Skeletal muscle tissue (tissue), 4 donors: ENCODE results near the gene ITPKB. TPM values are rescaled to one million over a fixed set of nuclear protein-coding genes. Genes with fewer than 3 reads are reported as not detected.

Experiments
- H3K27ac ChIP-seq: one replicate; pipeline ENCODE4 v1.7.0; 2013; ENCODE audit warnings: mild to moderate bottlenecking, low read depth, low read length, inconsistent platforms
- H3K27me3 ChIP-seq, 3 donors: one replicate each; pipeline ENCODE4 v1.7.0; 2013; ENCODE audit warnings: low read length in 3 of 3; ENCODE audit not compliant: control insufficient read depth in 3 of 3, insufficient read depth in 3 of 3
- H3K36me3 ChIP-seq, 3 donors: one replicate each; pipeline ENCODE4 v1.7.0; 2013; ENCODE audit warnings: low read length in 3 of 3; ENCODE audit not compliant: control insufficient read depth in 3 of 3, insufficient read depth in 3 of 3
- H3K4me1 ChIP-seq, 3 donors: one replicate each; pipeline ENCODE4 v1.7.0; 2013; ENCODE audit warnings: low read length in 3 of 3, mild to moderate bottlenecking in 3 of 3; ENCODE audit not compliant: control insufficient read depth in 3 of 3, insufficient read depth in 3 of 3
- H3K4me3 ChIP-seq, 3 donors: one replicate each; pipeline ENCODE4 v1.7.0; 2013; ENCODE audit warnings: low read length in 3 of 3
- H3K9ac ChIP-seq, 3 donors: one replicate each; pipeline ENCODE4 v1.7.0; 2013; ENCODE audit warnings: low read length in 3 of 3, mild to moderate bottlenecking in 3 of 3, moderate library complexity in 2 of 3, low read depth in 1 of 3
- H3K9me3 ChIP-seq, 3 donors: one replicate each; pipeline ENCODE4 v1.7.0; 2013; ENCODE audit warnings: low read length in 3 of 3; ENCODE audit not compliant: control insufficient read depth in 3 of 3
- total RNA-seq: library from RNA; depleted of rRNA; stranded (reverse); fragments of >200 nt; gene quantifications from one replicate; pipeline ENCODE4 v1.2.3, GENCODE V29; 2014
- donor health status: Osteomylitis.

ITPKB gene
- total RNA-seq, 1 donor from 2014 or later, result 18.8 TPM

- Histone ChIP-seq H3K36me3 (peaks cover 2 to 19% (median 14%) of the 10 kb centered on the region in 3 donors), H3K4me1 (peaks cover 26 to 45% (median 43%) of the 10 kb centered on the region in 3 donors), H3K9ac (peak overlapping the region in 2 of 3 donors; percentile 42 to 58), H3K27ac (no peak overlapping the region), H3K27me3 (no peaks in the 10 kb centered on the region), H3K4me3 (peak overlapping the region; percentile 26 to 49 (median 41)), H3K9me3 (no peaks in the 10 kb centered on the region)
Observed at GRCh38 chr1:226732856-226733291, 6.2 kb downstream of the ITPKB start.

DNA sequence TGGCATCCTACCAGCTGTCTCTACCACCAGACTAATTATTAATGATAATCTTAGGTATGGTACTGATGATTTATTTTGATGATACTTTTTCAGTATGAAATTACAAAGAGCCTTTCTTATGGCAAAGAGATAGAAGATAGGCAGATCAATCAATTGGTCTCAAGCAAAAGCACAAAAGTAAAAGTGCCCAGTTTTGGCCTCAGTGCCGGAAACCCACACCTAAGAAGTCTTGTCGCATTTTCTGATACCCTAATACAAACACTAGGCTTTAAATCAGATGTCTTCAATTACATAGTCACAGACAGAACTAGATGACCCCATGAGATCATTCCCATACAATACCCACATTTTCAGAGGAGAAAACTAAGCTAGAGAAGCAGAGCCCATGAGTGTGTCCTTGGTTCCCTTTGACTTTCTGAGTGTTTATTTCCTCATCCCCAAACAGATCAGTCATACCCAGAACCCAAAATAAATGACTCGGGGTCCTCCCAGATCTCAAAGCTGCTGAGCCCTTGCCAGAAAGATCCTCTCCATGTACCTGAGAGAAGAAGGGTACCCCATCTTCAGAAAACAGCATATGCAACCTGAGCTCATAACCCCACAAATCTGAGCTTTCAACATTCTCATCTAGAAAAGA lies 7.7 kb downstream of the ITPKB start:
- Histone ChIP-seq H3K27me3 (no peaks in the 10 kb centered on the region), H3K4me1 (peaks cover 24 to 45% (median 38%) of the 10 kb centered on the region in 3 donors), H3K36me3 (peaks cover 0 to 21% (median 14%) of the 10 kb centered on the region in 3 donors), H3K9ac (peak overlapping the region in 1 of 3 donors; percentile 28), H3K9me3 (no peaks in the 10 kb centered on the region), H3K4me3 (peak overlapping the region in 1 of 3 donors; percentile 39), H3K27ac (no peak overlapping the region)

DNA sequence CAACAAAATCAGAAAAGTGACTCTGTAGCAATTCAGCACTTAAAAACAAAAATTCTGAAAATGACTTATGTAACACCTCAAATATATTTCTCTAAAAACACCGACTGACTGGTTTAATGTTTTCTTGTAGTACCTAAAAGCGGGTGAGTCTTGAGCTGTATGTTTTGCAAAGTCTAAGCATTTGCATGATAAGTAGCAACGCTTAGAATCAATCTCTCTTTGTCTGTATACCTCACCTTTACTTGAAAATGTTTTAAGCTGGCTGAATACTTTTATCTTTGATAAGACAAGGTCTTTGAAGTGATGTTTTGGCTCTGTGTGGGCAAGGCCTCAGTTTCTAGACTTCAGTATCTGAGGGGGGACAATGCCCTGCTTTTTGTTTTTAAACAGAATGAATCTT lies 8.2 kb downstream of the ITPKB start:
- Histone ChIP-seq H3K27ac (no peak overlapping the region), H3K4me1 (peaks cover 19 to 40% (median 33%) of the 10 kb centered on the region in 3 donors)

GRCh38 chr1:226730071-226730470 lies 9.0 kb downstream of the ITPKB start:
- H3K9me3 ChIP-seq, result no peaks in the 10 kb centered on the region
- no peak overlapping the region for H3K27ac ChIP-seq
- no peak overlapping the region for H3K9ac ChIP-seq
- peaks cover 0 to 21% (median 9%) of the 10 kb centered on the region in 3 donors for H3K36me3 ChIP-seq
- peaks cover 17 to 39% (median 27%) of the 10 kb centered on the region in 3 donors for H3K4me1 ChIP-seq
- no peaks in the 10 kb centered on the region for H3K27me3 ChIP-seq
- H3K4me3 ChIP-seq, result no peak overlapping the region

More for the DNA sequence above, 8.2 kb downstream of the ITPKB start:
- Histone ChIP-seq H3K9me3 (no peaks in the 10 kb centered on the region), H3K36me3 (peaks cover 0 to 22% (median 14%) of the 10 kb centered on the region in 3 donors), H3K27me3 (no peaks in the 10 kb centered on the region), H3K4me3 (no peak overlapping the region), H3K9ac (no peak overlapping the region)

DNA sequence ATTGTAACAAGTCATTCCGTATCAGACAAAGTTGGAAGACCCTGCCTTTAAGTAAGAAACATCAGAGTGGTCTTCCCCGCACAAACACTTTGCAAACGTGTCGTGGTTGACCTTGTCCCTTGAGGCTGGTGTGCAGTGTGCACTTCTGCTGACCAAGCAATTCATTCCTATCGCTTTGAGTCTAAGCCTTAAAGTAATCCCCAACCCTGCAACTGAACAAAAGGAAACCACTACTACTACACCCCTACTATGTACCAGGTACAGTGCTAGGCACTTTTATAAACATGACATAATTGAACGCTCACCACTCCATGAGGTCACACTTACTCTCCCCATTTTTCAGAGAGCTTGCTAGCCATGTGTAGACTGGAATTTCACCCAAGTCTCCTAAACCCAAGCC lies 10.6 kb downstream of the ITPKB start:
- peaks cover 25 to 38% (median 27%) of the 10 kb centered on the region in 3 donors for H3K4me1 ChIP-seq
- no peaks in the 10 kb centered on the region for H3K27me3 ChIP-seq
- H3K36me3 ChIP-seq, result peaks cover 0 to 13% (median 9%) of the 10 kb centered on the region in 3 donors
- no peaks in the 10 kb centered on the region for H3K9me3 ChIP-seq
- no peak overlapping the region for H3K27ac ChIP-seq
- no peak overlapping the region for H3K9ac ChIP-seq
- no peak overlapping the region for H3K4me3 ChIP-seq

- H3K4me1 ChIP-seq, result peaks cover 26 to 38% (median 33%) of the 10 kb centered on the region in 3 donors
- no peaks in the 10 kb centered on the region for H3K27me3 ChIP-seq
- H3K9me3 ChIP-seq, result no peaks in the 10 kb centered on the region
- no peak overlapping the region for H3K27ac ChIP-seq
- no peak overlapping the region for H3K4me3 ChIP-seq
- peaks cover 0 to 15% (median 6%) of the 10 kb centered on the region in 3 donors for H3K36me3 ChIP-seq
- no peak overlapping the region for H3K9ac ChIP-seq
Observed at GRCh38 chr1:226725897-226726267, 13.2 kb downstream of the ITPKB start.

DNA sequence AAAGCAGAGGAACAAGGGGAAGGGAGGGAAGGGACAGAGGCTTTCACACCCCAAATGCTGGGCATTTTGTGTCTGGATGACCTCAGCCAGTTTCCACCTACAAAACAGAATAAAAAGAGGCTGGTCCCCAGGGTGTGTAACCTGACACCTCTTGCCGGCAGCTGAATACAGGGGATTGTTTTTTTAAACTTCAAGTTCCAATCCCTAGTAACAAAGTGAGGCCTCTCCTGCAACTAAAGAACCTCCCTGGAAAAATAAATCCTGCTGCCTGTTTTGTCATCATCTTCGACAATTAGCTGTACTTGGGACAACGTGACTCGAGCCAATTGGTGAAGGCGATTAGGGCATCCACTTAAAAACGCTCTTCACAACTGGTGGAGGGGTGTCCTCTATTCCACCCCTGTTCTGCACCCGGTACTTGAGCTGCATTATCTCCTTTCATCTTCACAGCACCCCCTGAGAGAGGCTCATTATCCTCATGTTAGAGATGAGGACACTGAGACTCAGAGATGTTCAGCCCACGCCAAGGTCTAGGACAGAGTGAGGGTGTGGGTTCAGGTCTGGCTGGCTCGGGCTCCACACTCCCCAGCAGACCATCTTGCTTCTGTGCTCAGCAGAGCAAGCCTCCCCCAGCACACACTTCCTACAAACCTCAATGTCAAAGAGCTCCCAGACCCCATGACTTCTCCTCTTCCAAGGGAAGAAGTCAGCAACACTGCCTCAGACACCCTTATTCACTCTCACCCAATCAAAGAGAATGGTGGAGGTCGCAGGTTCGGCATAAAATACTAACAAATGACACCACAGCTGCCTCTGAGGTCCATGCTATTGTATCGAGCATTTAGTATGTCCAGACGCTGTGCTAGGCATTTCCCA lies 15.2 kb downstream of the ITPKB start:
- Histone ChIP-seq H3K4me3 (no peak overlapping the region), H3K27me3 (no peaks in the 10 kb centered on the region), H3K27ac (no peak overlapping the region), H3K36me3 (peaks cover 0 to 18% (median 9%) of the 10 kb centered on the region in 3 donors), H3K9ac (peak overlapping the region in 1 of 3 donors; percentile 40), H3K9me3 (no peaks in the 10 kb centered on the region), H3K4me1 (peaks cover 26 to 35% (median 35%) of the 10 kb centered on the region in 3 donors)

DNA sequence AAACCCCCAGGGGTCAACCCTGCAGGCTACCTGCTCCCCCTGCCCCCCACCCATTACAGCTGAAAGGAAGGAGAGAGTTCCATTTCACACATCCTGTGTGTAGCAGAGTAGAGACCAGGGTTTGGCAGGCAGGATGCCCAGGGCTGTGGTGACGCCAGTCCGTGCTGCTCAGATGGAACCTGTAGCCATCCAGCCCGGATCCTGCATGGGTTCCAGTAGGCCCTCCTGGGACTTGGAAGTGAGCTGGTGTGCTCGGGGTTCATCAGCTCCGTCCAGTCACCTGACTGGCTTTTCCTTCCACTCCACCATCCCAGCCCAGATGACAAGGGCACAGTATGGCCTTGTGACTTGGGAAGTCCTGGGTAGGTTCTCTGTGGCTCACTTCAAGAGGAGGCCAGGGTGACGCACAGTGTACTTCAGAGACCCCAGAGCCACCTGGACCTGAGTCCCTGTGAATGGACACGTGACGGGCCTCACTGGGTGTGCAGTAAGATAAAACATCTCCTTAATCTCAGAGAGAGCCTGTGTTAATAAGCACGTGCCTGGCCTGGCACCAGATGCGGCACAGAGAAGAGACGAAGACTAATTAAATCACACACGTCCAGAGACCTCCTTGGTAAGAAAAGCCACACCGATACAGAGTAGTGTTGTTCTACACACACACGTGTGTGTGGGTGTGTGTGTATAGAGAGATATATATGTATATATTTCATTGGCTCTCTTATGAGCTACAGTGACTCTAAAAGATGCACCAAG lies 16.0 kb downstream of the ITPKB start:
- Histone ChIP-seq H3K9ac (peak overlapping the region in 1 of 3 donors; percentile 50), H3K9me3 (no peaks in the 10 kb centered on the region), H3K27ac (no peak overlapping the region), H3K4me3 (no peak overlapping the region), H3K4me1 (peaks cover 26 to 35% (median 35%) of the 10 kb centered on the region in 3 donors), H3K27me3 (no peaks in the 10 kb centered on the region), H3K36me3 (peaks cover 0 to 16% (median 9%) of the 10 kb centered on the region in 3 donors)

GRCh38 chr1:226722240-226722900 lies 16.7 kb downstream of the ITPKB start:
- Histone ChIP-seq H3K36me3 (peaks cover 0 to 16% (median 9%) of the 10 kb centered on the region in 3 donors), H3K4me1 (peaks cover 26 to 36% (median 34%) of the 10 kb centered on the region in 3 donors), H3K4me3 (no peak overlapping the region), H3K27me3 (no peaks in the 10 kb centered on the region), H3K9me3 (no peaks in the 10 kb centered on the region), H3K9ac (no peak overlapping the region), H3K27ac (no peak overlapping the region)
